Head of caudate nucleus (tissue), 42 donors: ENCODE results near the gene CA9.
"Not testable (repeated sequence)": the region's sequence is repeated elsewhere in the genome, so short reads cannot be mapped to it uniquely, and the experiment has no call there.

ENCODE experiments used
- DNase-seq, 42 donors: peaks; one replicate each; pipeline versions ENCODE4 v3.0.0 to v3.0.0-alpha.2; 2020 to 2021; ENCODE audit warnings: mixed read lengths in 7 of 42
- intact Hi-C: fragments of 100-400 bp; cut with DNase I; formaldehyde crosslinking; loops from one replicate; pipeline ENCODE4 v1.15.0; 2022

CA9 gene

DNA sequence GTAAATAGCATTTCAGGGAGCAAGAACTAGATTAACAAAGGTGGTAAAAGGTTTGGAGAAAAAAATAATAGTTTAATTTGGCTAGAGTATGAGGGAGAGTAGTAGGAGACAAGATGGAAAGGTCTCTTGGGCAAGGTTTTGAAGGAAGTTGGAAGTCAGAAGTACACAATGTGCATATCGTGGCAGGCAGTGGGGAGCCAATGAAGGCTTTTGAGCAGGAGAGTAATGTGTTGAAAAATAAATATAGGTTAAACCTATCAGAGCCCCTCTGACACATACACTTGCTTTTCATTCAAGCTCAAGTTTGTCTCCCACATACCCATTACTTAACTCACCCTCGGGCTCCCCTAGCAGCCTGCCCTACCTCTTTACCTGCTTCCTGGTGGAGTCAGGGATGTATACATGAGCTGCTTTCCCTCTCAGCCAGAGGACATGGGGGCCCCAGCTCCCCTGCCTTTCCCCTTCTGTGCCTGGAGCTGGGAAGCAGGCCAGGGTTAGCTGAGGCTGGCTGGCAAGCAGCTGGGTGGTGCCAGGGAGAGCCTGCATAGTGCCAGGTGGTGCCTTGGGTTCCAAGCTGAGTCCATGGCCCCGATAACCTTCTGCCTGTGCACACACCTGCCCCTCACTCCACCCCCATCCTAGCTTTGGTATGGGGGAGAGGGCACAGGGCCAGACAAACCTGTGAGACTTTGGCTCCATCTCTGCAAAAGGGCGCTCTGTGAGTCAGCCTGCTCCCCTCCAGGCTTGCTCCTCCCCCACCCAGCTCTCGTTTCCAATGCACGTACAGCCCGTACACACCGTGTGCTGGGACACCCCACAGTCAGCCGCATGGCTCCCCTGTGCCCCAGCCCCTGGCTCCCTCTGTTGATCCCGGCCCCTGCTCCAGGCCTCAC, at the start of gene CA9:
CA9 (plus strand) TSS at position 797 of the 893 bp plus-strand sequence; CDS start at position 829, 32 bp downstream.
- DNase-seq: peak in 7 of 42 donors; percentile 30 to 71 (median 36)
- intact Hi-C loops: no loop called here

DNA sequence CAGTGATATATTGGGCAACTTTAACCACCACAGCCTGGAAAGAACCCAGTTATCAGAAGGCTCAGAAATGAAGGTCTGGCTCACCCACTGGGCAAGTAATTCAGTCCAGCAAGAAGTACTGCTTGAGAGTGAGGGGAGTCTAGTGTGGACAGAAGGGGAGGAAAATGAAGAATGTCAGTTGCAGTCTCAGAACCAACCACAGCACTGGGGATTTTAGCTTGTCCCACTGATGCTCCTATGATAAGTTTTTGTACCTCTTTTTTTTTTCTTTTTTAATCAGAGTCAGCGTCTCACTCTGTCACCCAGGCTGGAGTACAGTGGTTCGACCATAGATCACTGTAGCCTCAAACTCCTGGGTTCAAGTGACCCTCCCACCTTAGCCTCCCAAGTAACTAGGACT, 46.2 kb upstream of the CA9 start:
- DNase-seq: no peak
- intact Hi-C loops: no loop called here

DNA sequence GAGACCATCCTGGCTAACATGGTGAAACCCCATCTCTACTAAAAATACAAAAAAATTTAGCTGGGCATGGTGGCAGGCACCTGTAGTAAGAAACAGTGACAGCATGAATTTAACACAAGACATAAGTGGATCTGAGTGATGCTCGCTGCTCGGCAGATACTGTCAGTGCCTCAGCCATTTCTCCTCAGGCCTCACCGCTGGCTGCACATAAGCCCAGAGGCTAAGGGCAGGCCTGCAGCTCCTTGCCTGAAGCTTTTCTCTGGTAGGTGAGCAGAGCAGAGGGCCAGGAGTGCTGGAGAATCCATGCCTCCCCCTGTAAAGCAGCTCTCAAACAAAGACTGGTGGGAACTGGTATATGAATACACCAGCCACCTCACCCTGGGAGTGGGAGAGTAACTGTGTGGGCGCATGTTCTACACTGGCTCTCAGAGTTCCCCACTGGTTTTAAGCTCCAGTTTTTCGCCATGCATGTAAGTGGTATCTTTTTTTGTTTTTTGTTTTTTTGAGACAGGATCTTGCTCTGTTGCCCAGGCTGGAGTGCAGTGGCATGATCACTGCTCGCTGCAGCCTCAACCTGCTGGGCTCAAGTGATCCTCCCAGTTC, 45.2 kb upstream of the CA9 start:
- intact Hi-C loops: no loop called here

DNA sequence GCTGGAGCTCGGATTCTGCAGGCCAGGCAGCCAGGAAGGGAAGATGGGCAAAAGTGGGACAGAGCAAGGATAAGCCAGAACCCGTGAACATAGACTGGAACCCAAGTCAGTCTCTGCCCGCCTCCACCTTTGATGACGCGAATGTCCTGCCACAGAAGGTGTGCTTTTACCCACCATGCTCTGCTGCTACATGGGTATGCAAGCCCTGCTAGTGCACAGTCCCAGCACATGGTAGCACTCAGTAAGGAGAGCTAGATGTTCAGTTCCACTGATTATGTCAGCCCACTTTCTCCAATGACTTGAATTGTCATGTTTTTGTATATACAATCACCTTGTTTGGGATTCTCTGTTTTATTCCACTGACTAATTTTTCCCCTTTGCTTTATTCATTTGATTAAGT, 44.1 kb upstream of the CA9 start:
- DNase-seq: no peak
- intact Hi-C loops: no loop called here

More for the DNA sequence above, 45.2 kb upstream of the CA9 start:
- DNase-seq: peak in 9 of 42 donors; percentile 18 to 56 (median 51)

DNA sequence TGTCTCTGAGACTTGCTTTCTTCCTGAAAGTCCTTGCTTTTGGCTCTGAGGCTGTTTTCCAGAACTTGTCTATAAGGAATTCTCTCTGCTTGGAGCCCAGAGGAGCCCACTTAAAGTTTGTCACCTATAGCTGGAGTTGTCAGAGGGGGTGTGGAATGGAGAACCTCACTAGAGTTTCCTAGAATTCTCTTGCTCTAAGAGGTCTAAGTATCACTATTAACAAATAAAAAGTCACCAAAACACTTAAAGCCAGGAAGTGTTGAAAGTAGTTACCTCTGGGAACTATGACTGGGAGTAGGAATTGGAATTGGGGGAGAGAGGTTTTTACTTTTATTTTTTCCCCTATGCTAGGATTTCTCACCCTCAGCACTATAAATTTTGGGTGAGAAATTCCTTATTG, 38.0 kb upstream of the CA9 start:
- DNase-seq: no peak
- intact Hi-C loops: no loop called here

DNA sequence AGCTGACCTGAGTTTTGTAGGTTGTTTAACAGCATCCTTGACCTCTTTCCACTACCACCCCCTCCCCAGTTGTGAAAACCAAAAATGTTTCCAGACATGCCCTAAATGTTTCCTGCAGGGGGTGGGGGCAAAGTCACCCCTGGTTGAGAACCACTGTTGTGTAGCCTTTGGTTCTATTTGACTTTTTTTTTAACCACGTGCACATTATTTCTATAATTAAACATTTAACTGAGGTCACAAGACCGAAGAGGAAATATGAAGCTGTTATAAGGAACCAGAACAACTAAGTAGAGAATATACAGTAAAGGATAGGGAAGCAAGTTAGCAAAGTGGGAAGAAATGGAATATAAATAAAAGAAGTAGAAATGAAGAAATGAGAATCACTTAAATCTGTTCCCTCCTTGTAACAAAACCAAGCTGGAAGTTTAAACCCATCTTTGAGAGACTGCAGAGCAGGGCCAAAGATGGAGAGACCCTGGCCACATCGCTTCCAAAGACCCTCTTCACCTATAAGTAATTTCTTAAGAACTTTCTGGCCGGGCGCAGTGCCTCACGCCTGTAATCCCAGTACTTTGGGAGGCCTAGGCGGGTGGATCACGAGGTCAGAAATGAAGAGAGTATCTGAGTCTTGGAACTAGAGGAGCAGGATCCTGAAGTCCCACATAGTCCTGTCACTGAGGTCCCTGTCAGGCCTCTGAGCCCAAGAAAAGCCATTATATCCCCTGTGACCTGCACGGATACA, 37.4 kb upstream of the CA9 start:
- no peak for DNase-seq
- intact Hi-C loops: no loop called here

DNA sequence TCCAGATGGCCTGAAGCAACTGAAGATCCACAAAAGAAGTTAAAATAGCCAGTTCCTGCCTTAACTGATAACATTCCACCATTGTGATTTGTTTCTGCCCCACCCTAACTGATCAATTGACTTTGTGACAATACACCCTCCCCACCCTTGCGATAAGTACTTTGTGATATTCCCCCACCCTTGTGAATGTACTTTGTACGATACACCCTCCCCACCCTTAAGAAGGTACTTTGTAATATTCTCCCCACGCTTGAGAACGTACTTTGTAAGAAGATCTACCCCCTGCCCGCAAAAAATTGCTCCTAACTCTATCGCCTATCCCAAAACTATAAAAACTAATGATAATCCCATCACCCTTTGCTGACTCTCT, 36.9 kb upstream of the CA9 start:
- intact Hi-C loops, DNase-seq: not testable (repeated sequence)

DNA sequence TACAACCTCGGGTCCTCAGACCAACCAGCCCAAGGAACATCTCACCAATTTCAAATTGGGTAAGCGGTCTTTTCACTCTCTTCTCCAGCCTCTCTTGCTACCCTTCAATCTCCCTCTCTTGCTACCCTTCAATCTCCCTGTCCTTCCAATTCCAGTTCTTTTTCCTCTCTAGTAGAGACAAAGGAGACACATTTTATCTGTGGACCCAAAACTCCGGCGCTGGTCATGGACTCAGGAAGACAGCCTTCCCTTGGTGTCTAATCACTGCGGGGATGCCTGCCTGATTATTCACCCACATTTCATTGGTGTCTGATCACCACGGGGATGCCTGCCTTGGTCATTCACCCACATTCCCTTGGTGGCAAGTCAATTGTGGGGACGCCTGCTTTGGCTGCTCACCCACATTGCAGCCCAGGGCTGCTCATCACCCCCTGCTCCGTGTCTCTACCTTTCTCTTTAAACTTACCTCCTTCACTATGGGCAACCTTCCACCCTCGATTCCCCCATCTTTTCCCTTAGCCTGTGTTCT, 36.2 kb upstream of the CA9 start:
- DNase-seq, intact Hi-C loops: not testable (repeated sequence)

DNA sequence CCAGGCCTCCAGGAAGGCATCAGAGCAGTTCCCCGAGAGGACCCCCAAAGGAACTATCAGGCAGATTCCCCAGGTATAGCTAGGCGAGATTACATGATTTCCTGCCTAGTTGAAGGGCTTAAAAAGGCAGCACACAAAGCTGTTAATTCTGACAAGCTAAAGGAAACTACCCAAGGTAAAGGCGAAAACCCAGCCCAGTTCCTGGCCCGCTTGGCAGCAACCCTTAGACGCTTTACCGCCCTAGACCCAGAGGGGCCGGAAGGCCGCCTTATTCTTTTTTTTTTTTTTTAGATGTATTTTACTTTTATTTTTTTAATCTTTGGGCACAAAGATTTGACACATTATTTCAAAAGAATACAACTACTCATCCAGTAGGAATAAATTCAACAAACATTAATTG, 35.0 kb upstream of the CA9 start:
- intact Hi-C loops, DNase-seq: not testable (repeated sequence)

DNA sequence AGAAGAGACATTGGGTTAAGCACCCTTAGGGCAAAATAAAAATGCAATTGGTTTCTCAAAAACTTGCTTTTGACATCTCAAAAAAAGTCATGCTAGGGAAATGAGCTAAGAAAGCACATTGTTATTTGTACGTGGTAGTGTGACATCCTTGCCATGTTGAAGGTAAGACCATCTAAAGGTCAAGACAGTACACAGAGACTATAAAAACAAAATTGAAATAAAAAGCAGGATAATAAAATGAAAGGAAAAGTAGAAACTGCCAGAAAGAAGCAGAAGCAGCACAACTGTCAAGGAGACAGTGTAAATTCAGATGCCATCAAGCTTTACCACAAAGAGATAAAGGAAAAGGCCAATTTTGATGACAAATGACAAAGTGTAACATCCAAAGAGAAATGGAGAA, 34.5 kb upstream of the CA9 start:
- intact Hi-C loops: not testable (repeated sequence)

DNA sequence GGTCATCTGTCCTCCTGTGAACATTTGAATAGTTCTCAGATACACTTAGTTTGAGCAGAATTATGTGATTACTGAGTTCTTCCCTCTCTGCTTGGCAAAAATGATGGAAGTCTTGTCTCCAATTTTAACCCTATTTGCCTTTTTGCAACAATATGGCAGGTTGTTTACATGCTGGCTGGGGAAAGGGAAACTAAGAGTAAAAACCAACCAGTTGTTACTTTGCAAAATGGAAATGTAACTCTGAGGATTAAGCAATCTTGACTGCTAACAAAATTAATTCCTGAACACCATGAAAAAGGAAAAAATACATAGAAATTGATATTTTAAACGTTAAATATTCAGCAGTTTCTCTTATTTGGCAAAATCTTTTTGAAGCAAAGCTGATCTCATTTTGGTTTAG, 34.1 kb upstream of the CA9 start:
- DNase-seq: no peak
- intact Hi-C loops: no loop called here

More for the DNA sequence above, 34.5 kb upstream of the CA9 start:
- not testable (repeated sequence) for DNase-seq

DNA sequence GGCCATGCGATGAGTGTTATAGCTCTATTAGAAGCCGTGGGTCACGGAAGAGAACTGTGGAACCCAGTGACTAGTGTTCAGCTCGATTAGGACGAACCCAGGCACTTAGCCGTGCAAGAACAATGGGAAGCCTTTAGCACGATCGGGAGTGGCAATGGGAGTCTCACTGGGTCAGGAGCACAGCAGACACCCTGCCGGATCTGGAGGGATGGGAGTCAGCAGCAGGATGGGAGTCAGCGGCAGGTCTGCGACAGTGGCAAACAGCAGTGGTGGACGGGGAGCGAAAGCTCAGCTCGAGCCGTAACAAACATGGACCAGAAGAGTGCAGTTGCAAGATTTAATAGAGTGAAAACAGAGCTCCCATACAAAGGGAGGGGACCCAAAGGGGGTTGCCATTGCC, 33.3 kb upstream of the CA9 start:
- DNase-seq, intact Hi-C loops: not testable (repeated sequence)

DNA sequence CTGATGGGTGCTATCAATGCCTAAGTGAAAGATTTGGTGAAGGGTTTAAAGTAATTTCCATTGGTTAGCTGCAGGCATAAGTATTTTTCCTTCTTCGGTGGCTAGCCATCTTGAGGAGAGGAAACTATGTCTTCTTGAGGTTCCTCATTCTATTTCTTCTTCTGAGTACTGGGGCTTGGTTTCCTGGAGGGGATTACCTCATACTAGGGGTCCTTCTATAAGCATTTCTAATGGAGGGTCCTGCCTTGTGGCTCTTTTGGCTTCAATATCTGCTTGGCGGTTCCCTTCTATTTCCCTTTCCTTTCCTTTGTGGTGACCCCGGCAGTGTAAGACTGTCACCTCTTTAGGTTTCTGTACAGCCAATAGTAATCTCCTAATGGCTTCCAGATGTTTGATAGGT, 32.2 kb upstream of the CA9 start:
- intact Hi-C loops, DNase-seq: not testable (repeated sequence)

DNA sequence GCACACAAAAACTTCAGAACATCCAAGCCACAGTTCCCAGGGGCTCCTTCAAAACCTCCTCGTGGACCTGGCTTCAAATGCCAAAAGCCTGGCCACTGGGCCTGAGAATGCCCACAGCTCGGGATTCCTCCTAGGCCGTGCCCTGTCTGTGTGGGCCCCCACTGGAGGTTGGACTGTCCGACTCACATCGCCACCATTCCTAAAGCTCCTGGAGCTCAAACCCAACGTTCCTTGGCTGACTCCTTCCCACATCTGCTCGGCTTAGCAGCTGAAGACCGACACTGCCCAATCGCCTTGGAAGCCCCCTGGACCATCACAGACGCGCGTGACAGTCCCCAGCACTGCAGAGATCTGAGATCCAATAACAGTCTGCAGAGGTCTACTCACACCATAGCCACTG, 30.7 kb upstream of the CA9 start:
- intact Hi-C loops: no loop called here
- DNase-seq: no peak

DNA sequence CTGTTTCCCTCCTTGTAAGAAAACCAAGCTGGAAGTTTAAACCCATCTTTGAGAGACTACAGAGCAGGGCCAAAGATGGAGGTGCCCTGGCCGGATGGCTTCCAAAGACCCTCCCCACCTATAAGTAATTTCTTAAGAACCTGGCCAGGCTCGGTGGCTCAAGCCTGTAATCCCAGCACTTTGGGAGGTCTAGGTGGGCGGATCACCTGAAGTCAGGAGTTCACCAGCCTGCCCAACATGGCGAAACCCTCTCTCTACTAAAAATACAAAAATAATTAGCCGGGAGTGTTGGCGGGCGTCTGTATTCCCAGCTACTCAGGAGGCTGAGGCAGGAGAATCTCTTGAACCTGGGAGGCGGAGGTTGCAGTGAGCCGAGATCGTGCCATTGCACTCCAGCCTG, 28.0 kb upstream of the CA9 start:
- intact Hi-C loops: loop anchor here (2.0 kb wide), 2 partner anchors 41 to 87 kb away; partner anchors contain the start of genes CREB3, TESK1 and TLN1

DNA sequence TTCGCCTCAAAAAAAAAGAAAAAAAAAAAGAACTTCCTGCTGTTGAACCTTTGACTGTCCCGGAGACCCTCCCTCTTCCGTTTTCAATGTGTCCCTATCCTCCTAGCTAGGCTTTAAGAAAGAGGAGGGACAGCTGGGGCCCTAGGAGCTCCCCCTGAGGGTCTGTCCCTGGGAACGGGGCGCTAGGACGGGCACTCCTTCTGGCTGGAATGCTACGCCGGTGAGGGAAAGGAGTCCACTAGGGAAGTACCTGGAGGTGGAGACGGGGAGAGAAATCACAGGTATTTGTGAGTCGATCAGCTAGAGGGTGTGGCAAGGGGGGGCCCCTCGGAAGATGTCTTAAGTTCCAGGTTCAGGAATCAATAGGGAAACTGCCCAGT, 27.6 kb upstream of the CA9 start:
- intact Hi-C loops: loop anchor here (2.0 kb wide), 2 partner anchors 41 to 87 kb away; partner anchors contain the start of genes CREB3, TESK1 and TLN1
- peak in 12 of 42 donors; percentile 19 to 61 (median 32) for DNase-seq

More for the DNA sequence above, 28.0 kb upstream of the CA9 start:
- DNase-seq: not testable (repeated sequence)

DNA sequence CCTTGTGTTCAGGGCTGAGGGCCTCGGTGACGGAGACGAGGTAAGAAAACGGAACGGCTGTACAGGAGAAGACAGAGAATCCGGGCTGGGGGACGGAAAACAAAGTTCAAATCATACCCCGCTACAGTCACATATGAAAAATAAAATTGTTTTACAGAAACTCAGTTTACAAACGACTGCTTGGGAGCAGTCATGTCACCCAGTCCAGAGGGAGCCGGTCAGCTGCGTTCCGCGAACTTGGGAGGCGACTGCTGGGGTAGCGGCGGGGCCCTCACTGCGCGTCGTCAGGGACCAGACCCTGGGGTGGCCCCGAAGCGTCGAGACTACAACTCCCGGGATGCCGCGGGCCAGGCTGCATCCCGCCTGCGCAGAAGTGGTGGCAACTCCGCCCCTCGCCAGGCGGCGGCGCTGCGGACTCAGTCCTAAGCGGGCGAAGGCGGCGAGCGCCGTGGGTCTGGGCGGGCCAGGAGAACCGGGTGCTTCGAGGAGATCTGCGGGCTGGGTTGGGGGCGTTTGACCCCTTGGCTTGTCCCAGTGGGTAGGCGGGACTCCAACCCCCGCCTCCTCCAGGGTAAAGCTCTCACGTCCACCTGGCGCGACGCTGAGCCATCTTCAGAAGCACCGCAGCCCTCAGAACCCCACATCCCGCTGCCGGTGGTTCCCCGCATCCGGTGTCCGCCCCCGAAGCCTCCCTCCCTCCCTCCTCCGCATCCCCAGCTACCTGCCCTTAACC, 27.0 kb upstream of the CA9 start:
- peak; percentile 77 to 97 (median 92) for DNase-seq
- intact Hi-C loops: loop anchor here (2.0 kb wide), 2 partner anchors 42 to 86 kb away; partner anchors contain the start of genes CREB3, TESK1 and TLN1
